T-helper 2 cell treated with Interferon-gamma antibody and Interleukin-4, amounts not matched to agents 5 μg/mL and 100 μg/mL, for 36 hours (primary cell): ENCODE measurements around the gene FNDC3B.
A peak's percentile ranks its signal among the peaks of the same experiment; 100 is the strongest.
"Not testable (repeated sequence)": the region's sequence is repeated elsewhere in the genome, so short reads cannot be mapped to it uniquely, and the experiment has no call there.

Experiments used
- DNase-seq: peaks from one replicate; pipeline ENCODE4 v3.0.0; 2021; ENCODE audit warnings: low spot score
- H3K27ac Mint-ChIP-seq: one replicate; pipeline ENCODE4 v1.8.0; 2021; ENCODE audit warnings: mild to moderate bottlenecking, mixed read lengths
- H3K27me3 Mint-ChIP-seq: one replicate; pipeline ENCODE4 v1.8.0; 2021; ENCODE audit warnings: low read depth, mixed read lengths
- H3K36me3 Mint-ChIP-seq: one replicate; pipeline ENCODE4 v1.8.0; 2021; ENCODE audit warnings: low read depth, mixed read lengths
- H3K4me1 Mint-ChIP-seq: one replicate; pipeline ENCODE4 v1.8.0; 2021; ENCODE audit warnings: low read depth, mixed read lengths
- H3K4me3 Mint-ChIP-seq: one replicate; pipeline ENCODE4 v1.8.0; 2022; ENCODE audit warnings: mild to moderate bottlenecking, moderate library complexity, mixed read lengths
- H3K9me3 Mint-ChIP-seq: one replicate; pipeline ENCODE4 v1.8.0; 2021; ENCODE audit warnings: mixed read lengths

FNDC3B gene

DNA sequence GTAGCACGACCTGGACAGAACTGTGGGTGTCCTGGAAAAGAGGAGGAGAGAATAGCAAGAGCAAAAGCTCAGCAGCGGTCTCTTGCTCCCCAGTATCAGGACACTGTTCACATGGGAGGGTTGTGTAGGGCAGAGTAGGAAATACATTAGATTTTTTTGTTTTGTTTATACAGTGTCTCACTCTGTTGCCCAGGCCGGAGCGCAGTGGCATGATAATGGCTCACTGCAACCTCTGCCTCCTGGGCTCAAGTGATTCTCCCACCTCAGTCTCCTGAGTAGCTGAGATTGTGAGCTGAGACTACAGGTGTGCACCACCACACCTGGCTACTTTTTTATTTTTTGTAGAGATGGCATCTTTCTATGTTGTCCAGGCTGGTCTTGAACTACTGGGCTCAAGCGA lies 53.3 kb downstream of the FNDC3B start:
- H3K4me1 Mint-ChIP-seq, result peaks cover 39% of the 10 kb centered on the region
- H3K9me3 Mint-ChIP-seq, result no peaks in the 10 kb centered on the region
- H3K4me3 Mint-ChIP-seq, result no peak overlapping the region
- H3K27me3 Mint-ChIP-seq, result peaks cover 2% of the 10 kb centered on the region
- H3K27ac Mint-ChIP-seq, result no peak overlapping the region
- peaks cover 7% of the 10 kb centered on the region for H3K36me3 Mint-ChIP-seq
- DNase-seq, result no peak

DNA sequence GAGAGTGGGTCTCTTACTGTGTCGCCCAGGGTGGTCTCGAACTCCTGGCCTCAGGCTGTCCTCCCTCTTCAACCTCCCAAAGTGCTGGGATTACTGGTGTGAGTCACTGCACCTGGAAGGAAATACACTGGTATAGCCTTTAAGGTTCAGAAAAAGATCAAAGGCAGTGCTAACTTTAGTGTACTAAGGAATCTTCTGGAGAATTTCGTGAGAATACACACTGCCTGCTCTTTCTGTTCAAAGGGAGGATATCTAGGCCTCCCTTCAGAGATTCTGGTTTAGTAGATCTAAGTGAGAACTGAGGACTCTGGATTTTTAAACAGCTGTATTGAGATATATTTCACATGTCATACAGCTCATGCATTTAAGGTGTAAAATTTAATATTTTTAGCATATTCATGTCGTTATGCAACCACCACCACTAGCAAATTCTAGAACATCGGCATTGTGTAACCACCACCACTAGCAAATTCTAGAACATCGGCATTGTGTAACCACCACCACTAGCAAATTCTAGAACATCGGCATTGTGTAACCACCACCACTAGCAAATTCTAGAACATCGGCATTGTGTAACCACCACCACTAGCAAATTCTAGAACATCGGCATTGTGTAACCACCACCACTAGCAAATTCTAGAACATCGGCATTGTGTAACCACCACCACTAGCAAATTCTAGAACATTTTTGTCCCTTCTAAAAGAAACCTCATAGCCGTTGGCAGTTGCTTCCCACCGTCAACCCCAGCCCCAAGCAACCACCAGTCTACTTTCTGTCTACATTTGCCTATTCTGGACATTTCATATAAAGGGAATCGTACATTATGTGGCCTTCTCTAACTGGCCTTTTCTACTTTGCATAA lies 54.4 kb downstream of the FNDC3B start:
- not testable (repeated sequence) for H3K27ac Mint-ChIP-seq, H3K4me3 Mint-ChIP-seq, DNase-seq, H3K27me3 Mint-ChIP-seq, H3K9me3 Mint-ChIP-seq
- peaks cover 11% of the 10 kb centered on the region for H3K36me3 Mint-ChIP-seq
- peaks cover 33% of the 10 kb centered on the region for H3K4me1 Mint-ChIP-seq

GRCh38 chr3:172094621-172095557 lies 55.5 kb downstream of the FNDC3B start:
- Mint-ChIP-seq H3K9me3 (no peaks in the 10 kb centered on the region), H3K27me3 (peaks cover 2% of the 10 kb centered on the region), H3K4me1 (peaks cover 39% of the 10 kb centered on the region), H3K36me3 (peaks cover 12% of the 10 kb centered on the region), H3K4me3 (peak overlapping the region; percentile 5), H3K27ac (peak overlapping the region; percentile 58)
- peak; percentile 41 for DNase-seq

GRCh38 chr3:172096881-172097420 lies 57.6 kb downstream of the FNDC3B start:
- Mint-ChIP-seq H3K36me3 (peaks cover 13% of the 10 kb centered on the region), H3K27ac (no peak overlapping the region), H3K4me3 (no peak overlapping the region), H3K27me3 (peaks cover 2% of the 10 kb centered on the region), H3K4me1 (peaks cover 43% of the 10 kb centered on the region), H3K9me3 (no peaks in the 10 kb centered on the region)
- DNase-seq, result no peak

DNA sequence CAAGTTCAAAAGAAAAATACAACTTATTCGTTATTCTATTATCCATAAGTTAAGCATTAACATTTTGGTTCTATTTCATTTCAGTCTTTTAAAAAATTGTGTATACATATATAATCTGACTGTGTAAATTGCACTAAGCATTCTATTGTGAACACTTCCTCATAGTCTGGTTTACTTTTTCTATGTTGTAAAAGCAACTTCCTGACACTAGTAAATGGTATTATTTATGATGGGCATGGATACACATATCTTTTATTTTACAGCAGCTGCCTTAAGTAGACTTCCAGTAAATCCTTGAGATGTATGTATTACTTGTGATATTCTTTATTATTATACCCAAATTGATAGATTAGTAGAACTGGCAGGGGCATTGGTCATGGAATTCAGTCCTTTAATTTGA lies 58.2 kb downstream of the FNDC3B start:
- H3K4me1 Mint-ChIP-seq, result peaks cover 49% of the 10 kb centered on the region
- H3K9me3 Mint-ChIP-seq, result no peaks in the 10 kb centered on the region
- H3K27me3 Mint-ChIP-seq, result peaks cover 2% of the 10 kb centered on the region
- H3K36me3 Mint-ChIP-seq, result peaks cover 14% of the 10 kb centered on the region
- no peak overlapping the region for H3K4me3 Mint-ChIP-seq
- DNase-seq, result no peak
- H3K27ac Mint-ChIP-seq, result no peak overlapping the region

- Mint-ChIP-seq H3K4me1 (peaks cover 58% of the 10 kb centered on the region), H3K27ac (no peak overlapping the region), H3K36me3 (peaks cover 14% of the 10 kb centered on the region), H3K4me3 (no peak overlapping the region), H3K27me3 (peaks cover 2% of the 10 kb centered on the region), H3K9me3 (no peaks in the 10 kb centered on the region)
- no peak for DNase-seq
Measured at GRCh38 chr3:172098698-172099494, 59.5 kb downstream of the FNDC3B start.

DNA sequence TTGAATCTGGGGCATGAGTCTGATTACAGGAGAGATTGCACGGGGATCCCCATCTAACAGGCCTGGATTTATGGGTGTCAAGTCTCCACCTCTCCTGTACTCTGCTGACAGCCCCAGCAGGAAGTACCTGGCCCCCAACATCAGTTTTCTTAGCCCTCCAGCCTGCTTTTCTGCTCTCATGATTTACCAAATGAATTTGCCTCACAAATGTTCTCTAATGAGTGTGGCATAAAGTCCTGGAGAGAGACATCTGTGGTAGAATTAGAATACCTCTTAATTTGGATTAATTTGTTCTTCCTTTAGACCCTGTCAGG lies 60.1 kb downstream of the FNDC3B start:
- Mint-ChIP-seq H3K36me3 (peaks cover 14% of the 10 kb centered on the region), H3K4me3 (no peak overlapping the region), H3K27me3 (peaks cover 2% of the 10 kb centered on the region), H3K9me3 (no peaks in the 10 kb centered on the region), H3K4me1 (peaks cover 58% of the 10 kb centered on the region), H3K27ac (no peak overlapping the region)
- no peak for DNase-seq

DNA sequence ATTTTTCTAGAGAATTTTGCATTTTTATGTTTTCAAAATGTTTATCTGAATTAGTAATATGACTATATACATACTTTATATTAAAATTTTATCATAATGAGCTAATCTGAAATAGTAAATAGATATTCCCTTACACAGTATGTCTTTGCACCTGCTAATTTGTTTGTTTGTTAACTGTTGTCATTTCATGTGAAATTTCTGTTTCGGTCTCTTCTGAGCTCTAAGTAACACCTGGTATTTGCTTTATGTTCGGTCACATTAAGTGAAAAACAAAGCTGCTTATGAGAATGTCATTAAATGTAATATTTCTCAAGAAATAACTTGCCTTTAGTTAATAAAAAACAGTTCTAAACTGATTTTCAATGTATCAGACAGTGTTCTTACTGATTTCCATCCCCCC lies 61.1 kb downstream of the FNDC3B start:
- Mint-ChIP-seq H3K27ac (no peak overlapping the region), H3K4me3 (no peak overlapping the region), H3K36me3 (peaks cover 13% of the 10 kb centered on the region), H3K27me3 (peaks cover 2% of the 10 kb centered on the region), H3K9me3 (no peaks in the 10 kb centered on the region), H3K4me1 (peaks cover 53% of the 10 kb centered on the region)
- DNase-seq, result no peak

DNA sequence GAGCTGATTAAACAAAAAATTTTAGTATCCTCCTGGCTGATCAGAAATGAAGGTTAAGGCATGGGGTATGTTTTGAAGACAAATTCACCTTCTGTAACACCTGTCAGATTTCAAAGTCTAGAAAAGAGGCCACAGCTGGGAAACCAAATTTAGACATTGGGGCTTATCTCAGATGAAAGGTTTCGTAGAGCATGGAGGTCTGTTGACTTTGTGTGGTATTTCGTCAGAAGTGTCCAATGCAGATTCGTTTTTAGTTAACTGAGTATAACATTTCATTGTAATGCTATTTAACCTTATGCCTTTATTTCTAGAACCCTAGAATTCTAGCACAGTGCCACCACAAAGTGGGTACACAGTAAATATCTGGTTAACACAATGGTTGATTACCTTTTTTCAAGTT lies 61.7 kb downstream of the FNDC3B start:
- Mint-ChIP-seq H3K36me3 (peaks cover 13% of the 10 kb centered on the region), H3K4me3 (no peak overlapping the region), H3K27me3 (peaks cover 2% of the 10 kb centered on the region), H3K9me3 (no peaks in the 10 kb centered on the region), H3K4me1 (peaks cover 53% of the 10 kb centered on the region), H3K27ac (no peak overlapping the region)
- no peak for DNase-seq

GRCh38 chr3:172102123-172102882 lies 62.9 kb downstream of the FNDC3B start:
- Mint-ChIP-seq H3K27me3 (no peaks in the 10 kb centered on the region), H3K27ac (peak overlapping the region; percentile 21), H3K9me3 (no peaks in the 10 kb centered on the region), H3K4me3 (peak overlapping the region; percentile 61), H3K4me1 (peaks cover 61% of the 10 kb centered on the region), H3K36me3 (peaks cover 12% of the 10 kb centered on the region)
- no peak for DNase-seq

DNA sequence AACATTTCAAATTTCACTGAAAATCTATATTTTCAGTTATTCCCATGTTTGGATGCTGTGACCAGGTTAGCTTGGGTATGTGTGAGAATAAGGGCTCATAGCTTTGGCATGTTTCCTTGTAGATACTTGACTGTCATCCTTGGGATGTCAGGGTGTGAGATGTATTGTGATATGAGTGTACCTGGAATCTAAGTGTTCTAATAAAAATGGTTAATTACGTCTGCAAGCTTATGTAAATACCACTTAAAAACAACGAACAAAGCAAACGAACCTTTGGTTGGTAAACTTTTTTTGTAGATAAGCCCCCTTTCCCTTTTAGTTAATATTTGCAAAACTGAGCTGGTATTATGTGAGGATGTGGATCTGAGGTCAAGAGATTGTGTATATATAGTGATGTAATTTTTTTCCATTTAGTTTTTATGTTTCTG lies 63.5 kb downstream of the FNDC3B start:
- H3K27me3 Mint-ChIP-seq, result no peaks in the 10 kb centered on the region
- DNase-seq, result no peak
- H3K4me1 Mint-ChIP-seq, result peaks cover 63% of the 10 kb centered on the region
- no peaks in the 10 kb centered on the region for H3K9me3 Mint-ChIP-seq
- peak overlapping the region; percentile 21 for H3K27ac Mint-ChIP-seq
- H3K36me3 Mint-ChIP-seq, result peaks cover 10% of the 10 kb centered on the region
- H3K4me3 Mint-ChIP-seq, result peak overlapping the region; percentile 61

- DNase-seq, result no peak
- no peak overlapping the region for H3K4me3 Mint-ChIP-seq
- H3K36me3 Mint-ChIP-seq, result peaks cover 9% of the 10 kb centered on the region
- H3K9me3 Mint-ChIP-seq, result no peaks in the 10 kb centered on the region
- no peaks in the 10 kb centered on the region for H3K27me3 Mint-ChIP-seq
- peaks cover 71% of the 10 kb centered on the region for H3K4me1 Mint-ChIP-seq
- no peak overlapping the region for H3K27ac Mint-ChIP-seq
Measured at GRCh38 chr3:172103724-172104123, 64.3 kb downstream of the FNDC3B start.
